OCI-M2 (cell line): Measurements from ENCODE around the gene MYEOV.

Experiments
- DNase-seq: peaks from one replicate; lab custom pipeline; 2025; ENCODE audit not compliant: unreplicated experiment; lab: John Stamatoyannopoulos, UW

Gene MYEOV

DNA sequence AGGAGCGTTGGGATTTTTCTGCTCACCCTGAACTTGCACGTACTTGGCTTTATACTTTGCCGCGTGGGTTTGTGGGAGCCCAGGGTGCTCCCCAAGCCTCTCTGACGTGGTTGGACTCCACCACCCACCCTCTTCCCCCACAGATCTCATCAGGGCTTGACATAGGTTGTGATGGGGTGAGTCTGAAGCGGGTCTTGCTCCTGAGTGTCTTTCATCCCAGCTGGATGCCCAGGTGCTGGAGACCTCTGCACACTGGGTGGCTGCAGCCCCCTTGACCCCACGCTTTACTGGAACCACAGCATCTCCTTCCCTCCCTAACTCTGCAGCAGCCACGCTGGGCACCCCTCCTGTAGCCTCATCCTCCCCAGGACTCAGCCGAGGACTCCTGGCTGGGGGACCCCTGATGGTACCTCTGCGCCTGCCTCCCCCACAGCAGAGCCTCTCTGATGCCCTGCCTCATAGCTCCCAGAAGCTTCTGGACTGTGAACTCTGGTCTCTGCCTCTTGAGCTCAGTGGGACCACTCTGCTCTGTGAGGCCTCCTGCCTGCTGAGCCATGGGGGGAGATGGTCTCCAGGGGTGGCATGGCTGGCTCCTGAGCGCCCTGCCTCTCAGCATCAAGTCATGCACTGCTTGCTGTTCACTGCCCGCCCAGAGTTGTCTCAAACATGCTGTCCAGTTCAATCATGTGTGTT, 45.2 kb downstream of the MYEOV start:
- no peak for DNase-seq

DNA sequence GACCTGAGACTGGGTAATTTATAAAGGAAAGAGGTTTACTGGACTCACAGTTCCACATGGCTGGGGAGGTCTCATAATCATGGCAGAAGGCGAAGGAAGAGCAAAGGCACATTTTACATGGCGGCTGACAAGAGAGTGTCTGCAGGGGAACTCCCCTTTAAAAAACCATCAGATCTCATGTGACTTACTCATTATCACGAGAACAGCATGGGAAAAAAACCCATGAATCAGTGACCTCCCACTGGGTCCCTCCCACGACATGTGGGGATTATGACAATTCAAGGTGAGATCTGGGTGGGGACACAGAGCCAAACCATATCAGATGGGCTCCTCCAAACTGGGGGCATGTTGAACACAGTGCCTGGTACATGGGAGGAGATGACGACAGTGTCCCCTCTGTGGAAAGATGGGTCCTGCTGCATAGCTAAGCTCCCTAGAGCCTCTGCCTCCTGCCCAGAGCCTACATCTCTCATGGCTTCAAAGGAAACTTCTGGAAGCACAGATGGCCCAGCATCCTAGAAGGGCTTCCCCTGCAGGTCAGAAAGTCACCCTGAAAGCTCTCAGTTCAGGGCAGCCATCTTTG, 46.1 kb downstream of the MYEOV start:
- DNase-seq = no peak

DNA sequence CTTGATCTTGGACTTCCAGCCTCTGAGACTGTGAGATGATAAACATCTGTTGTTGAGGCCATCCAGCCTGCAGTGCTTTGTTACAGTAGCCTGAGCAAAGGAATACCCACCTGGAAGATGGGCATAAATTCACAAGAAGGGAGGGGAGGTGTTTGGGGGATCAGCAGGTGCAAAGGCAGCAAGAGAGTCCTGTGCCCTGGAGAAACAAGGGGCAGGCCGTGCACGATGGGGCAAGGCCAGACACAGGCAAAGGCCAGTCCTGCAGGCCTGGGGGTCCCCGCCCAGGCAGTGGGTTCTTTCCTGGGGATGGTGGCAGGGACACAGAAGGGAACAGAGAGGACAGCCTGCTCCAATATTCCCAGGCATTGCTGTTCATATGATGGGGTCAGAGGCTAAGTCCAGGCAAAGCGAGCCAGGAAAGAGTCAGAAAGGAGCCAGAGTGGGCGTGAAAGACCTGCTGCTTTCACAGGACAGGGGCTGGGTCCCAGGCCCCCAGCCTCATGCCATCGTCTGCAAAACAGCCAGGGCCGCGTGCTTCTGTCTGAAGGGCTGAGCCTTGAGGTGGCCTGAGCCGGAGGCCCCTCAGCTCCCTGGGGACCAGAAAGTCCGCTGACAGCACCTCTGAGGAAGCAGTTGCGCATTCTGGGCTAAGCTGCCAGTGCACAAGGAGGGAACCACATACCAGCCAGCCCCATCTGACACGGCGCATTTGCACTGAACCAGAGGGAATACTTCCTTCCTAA, 48.8 kb downstream of the MYEOV start:
- no peak for DNase-seq

DNA sequence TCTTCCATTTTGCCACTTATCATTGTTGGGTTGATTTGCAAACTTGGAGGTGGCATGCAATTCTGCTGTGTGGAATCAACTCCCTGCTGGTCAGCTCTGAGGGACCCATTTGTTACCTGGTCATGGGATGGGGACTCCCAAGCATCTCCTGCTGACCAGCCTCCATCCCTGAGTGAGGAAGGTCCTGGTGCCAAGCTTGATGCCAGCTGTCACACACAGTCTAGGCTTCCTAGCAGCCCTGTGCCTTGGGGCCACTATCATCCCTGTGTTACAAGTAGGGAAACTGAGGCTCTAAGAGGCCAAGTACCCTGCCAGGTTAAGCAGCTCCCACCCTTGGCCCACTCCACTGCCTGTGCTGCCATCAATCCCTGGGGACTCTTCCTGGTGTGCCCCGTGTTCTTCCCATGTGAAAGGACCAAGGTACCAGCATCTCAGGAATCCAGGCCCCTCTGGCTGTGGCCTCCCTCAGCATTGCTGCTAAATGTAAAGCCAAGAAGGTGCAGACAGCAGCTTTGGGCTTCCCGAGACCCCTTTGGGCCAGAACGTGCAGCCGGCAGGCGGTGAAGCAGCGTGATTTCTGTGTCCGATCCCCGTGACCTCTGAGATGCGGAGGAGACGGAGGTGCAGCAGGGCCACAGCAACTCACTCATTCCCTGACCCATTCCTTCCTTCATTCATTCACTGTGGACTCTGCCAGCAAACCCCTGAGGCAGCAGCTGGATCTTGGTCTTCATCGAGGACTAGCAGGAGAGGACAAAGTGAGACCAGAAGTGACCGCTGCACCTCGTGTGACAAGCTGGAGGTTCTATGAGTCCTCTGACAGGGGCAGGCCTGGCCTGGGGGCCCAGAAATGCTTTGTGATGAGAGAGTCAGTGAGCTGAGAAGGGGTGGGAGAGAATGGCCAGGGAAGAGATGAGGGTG, 49.7 kb downstream of the MYEOV start:
- DNase-seq = no peak

DNA sequence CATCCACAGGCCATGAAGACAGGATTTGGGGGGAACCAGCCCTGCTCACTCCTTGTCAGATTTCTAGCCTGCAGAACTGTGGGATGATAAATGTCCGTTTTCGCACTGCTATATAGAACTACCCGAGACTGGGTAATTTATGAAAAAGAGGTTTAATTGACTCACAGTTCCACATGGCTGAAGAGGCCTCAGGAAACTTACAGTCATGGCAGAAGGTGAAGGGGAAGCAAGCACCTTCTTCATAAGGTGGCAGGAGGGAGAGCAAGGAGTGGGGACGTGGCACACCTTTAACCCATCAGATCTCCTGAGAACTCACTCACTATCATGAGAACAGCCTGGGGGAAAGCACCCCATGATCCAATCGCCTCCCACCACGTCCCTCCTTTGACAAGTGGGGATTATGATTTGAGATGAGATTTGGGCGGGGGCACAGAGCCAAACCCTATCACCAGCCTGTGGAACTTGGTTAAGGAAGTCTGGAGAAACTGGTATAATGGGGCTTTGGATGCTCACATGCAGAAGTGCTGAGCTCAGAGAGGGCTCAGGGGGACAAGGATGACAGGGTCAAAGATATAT, 50.7 kb downstream of the MYEOV start:
- DNase-seq = no peak
